ENCODE results near the gene EPM2A.

- TF ChIP-seq CTCF (IDR thresholded peaks at IDR 0.05; ENCODE audit: poor library complexity, severe bottlenecking) (no peak), EZH2 (IDR thresholded peaks at IDR 0.05; ENCODE audit: borderline replicate concordance, insufficient read depth, low read length, poor library complexity, severe bottlenecking) (no peak), POLR2AphosphoS5 (IDR thresholded peaks at IDR 0.05) (no peak), RAD21 (conservative IDR thresholded peaks at IDR 0.05) (no peak), REST (IDR thresholded peaks at IDR 0.05; ENCODE audit: borderline replicate concordance) (no peak), SMC3 (conservative IDR thresholded peaks at IDR 0.05; ENCODE audit: poor library complexity) (no peak)
Observed at GRCh38 chr6:145690969-145691368, 44.4 kb downstream of the EPM2A start.
